Kidney epithelial cell (primary cell): ENCODE results near the gene KIAA0753. TPM values are rescaled to one million over a fixed set of nuclear protein-coding genes. Genes with fewer than 3 reads are reported as not detected.
"Not testable (repeated sequence)": the region's sequence is repeated elsewhere in the genome, so short reads cannot be mapped to it uniquely, and the experiment has no call there.

Source experiments
- DNase-seq: peaks from one replicate; pipeline ENCODE4 v3.0.0-alpha.2; 2010; ENCODE audit warnings: low read depth
- H3K27me3 ChIP-seq: 2 replicates; pipeline ENCODE4 v1.6.0; 2011; ENCODE audit warnings: low read length; ENCODE audit not compliant: control insufficient read depth, insufficient read depth
- H3K36me3 ChIP-seq: 2 replicates; pipeline ENCODE4 v1.5.1; 2011; ENCODE audit warnings: low read length; ENCODE audit not compliant: control insufficient read depth, insufficient read depth
- H3K4me3 ChIP-seq: 2 replicates; pipeline ENCODE4 v1.5.1; 2011; ENCODE audit warnings: low read depth, mild to moderate bottlenecking, control low read depth, low read length
- CTCF ChIP-seq: IDR thresholded peaks from 2 replicates; pipeline ENCODE4 v1.5.1; 2011; ENCODE audit warnings: mild to moderate bottlenecking, moderate library complexity, low read length, control low read depth, inconsistent platforms; ENCODE audit not compliant: insufficient read depth, poor library complexity, severe bottlenecking
- total RNA-seq: library from RNA; depleted of rRNA; stranded (reverse); fragments of >200 nt; gene quantifications from 2 replicates; pipeline ENCODE4 v1.2.3, GENCODE V29; 2015

KIAA0753 gene
- total RNA-seq, 1 donor from 2014 or later = 20.2 TPM

DNA sequence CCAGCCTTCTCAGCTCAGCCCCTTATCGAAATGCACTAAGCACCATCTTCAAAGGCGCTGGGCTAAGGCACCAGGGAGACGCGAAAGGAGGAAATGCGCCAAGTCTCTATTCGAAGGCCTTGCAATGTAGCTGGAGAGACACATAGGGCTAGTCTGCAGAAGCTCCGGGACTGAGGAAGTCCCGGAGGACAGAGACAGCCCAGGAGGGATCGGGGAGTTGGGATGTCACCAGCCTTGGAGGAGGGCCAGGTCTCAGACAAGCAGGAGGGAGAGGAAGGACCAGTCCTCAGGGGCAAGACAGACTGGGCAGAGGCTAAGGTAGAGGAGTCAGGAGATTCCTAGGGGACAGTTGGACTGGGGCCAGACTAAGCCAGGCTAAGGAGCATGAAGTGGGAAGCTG, 19.6 kb upstream of the KIAA0753 start:
- no peak for DNase-seq
- Histone ChIP-seq H3K4me3 (no peak overlapping the region), H3K27me3 (peaks cover 24% of the 10 kb centered on the region), H3K36me3 (no peaks in the 10 kb centered on the region)
- no peak for TF ChIP-seq CTCF

GRCh38 chr17:6658411-6658810, 17.9 kb upstream of the KIAA0753 start:
- not testable (repeated sequence) for H3K4me3 ChIP-seq, DNase-seq, H3K36me3 ChIP-seq
- peaks cover 32% of the 10 kb centered on the region for H3K27me3 ChIP-seq

GRCh38 chr17:6657633-6658287, 17.2 kb upstream of the KIAA0753 start:
- peaks cover 32% of the 10 kb centered on the region for H3K27me3 ChIP-seq
- no peak for TF ChIP-seq CTCF
- H3K4me3 ChIP-seq = no peak overlapping the region
- no peak for DNase-seq
- H3K36me3 ChIP-seq = no peaks in the 10 kb centered on the region

DNA sequence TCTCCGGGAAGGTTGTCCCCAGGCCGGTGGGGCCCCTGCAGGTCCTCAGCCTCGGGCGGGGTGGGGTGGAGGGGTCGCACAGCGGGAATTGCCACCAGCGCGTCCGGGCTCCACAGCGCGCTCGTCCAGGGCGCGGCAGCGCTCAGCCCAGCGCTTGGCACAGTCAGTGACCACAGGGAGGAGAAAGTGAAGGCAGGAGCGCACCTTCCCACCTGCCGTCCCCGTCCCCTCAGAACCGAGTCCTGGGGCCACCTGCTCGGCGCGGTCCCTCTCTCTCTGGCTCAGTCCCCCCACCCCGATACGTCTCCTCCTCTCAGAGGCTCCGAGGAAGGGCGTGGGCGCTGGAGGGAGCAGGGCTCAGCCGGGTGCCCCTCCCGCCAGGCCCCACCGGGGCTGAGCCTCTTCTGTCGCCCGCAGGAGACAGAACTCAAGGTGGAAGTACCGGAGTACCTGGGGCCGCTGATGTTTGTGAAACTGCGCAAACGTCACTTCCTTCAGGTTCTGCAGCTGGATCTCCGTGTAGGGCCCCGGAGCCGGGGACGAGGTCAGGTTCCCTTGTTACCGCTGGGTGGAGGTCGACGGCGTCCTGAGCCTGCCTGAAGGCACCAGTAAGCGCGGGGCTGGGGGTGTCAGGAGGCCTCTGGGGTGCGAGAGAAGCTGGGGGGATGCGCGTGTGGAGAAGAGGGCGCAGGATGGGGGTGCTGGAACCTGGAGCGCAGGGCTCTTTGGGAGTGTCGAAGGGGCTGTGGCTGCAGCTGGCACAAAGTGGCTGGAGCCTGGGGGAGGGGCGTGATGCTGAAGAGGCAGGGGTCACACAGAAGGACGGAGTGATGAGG, 16.5 kb upstream of the KIAA0753 start:
- not testable (repeated sequence) for H3K36me3 ChIP-seq, DNase-seq
- H3K27me3 ChIP-seq = peaks cover 32% of the 10 kb centered on the region
- peak overlapping the region; percentile 19 for H3K4me3 ChIP-seq

- DNase-seq, H3K4me3 ChIP-seq, H3K36me3 ChIP-seq: not testable (repeated sequence)
- H3K27me3 ChIP-seq = peaks cover 29% of the 10 kb centered on the region
These were observed 15.3 kb upstream of the KIAA0753 start for GRCh38 chr17:6655732-6656361.

DNA sequence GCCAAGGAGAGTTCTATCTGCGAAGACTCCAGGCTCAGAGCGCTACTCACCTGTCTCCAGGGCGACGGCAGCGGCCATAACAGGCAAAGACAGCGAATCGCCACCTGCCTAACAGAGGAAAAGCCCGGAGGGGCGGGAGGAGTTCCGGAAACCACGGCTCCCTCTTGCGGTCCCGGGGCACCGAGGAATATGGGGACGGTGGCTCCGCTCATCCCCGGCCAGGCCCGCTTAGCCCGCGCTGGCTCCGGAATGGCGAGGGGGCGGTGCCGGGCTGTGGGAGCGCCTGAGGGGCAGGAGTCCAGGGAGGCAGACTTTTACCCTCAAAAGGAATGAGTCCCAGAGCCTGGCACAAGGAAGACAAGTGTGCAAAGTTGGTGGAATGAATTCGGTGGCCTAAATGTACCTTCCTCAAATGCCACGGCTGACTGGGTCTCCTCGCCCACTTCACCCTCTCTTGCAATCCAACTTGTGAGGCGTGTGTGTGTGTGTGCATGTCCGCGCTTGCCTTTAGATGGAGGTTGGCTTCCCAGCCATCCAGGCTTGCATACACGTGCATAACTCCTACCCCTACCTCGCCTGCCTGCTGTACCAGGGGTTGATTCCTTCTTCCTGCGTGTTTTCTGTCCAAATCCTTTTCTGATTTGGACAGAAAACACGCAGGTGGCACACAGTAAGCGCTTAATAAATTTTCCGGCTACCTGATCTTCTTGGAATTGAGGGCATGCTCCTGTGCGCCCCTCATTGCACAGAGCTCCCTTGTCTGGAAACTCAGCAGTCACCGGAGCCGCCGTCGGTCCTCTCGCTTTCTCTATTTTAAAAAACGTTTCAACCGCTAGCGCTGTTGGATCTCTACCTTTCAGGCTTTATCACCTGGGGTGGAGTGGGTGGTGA, 14.6 kb upstream of the KIAA0753 start:
- Histone ChIP-seq H3K4me3 (peak overlapping the region; percentile 19), H3K36me3 (no peaks in the 10 kb centered on the region), H3K27me3 (peaks cover 29% of the 10 kb centered on the region)
- peak; percentile 24 for TF ChIP-seq CTCF
- no peak for DNase-seq

GRCh38 chr17:6651919-6652452, 11.5 kb upstream of the KIAA0753 start:
- peak overlapping the region; percentile 97 for H3K4me3 ChIP-seq
- H3K36me3 ChIP-seq = no peaks in the 10 kb centered on the region
- H3K27me3 ChIP-seq = peaks cover 18% of the 10 kb centered on the region
- no peak for DNase-seq
- no peak for TF ChIP-seq CTCF
